ENCODE data around the gene ADD1.
"Not testable (repeated sequence)": the region's sequence is repeated elsewhere in the genome, so short reads cannot be mapped to it uniquely, and the experiment has no call there.

The ADD1 gene

GRCh38 chr4:2948895-2949781 lies 105.5 kb downstream of the ADD1 start:
- no peak for DNase-seq

- no peak for DNase-seq
Observed at GRCh38 chr4:2949782-2950125, 106.1 kb downstream of the ADD1 start.

DNA sequence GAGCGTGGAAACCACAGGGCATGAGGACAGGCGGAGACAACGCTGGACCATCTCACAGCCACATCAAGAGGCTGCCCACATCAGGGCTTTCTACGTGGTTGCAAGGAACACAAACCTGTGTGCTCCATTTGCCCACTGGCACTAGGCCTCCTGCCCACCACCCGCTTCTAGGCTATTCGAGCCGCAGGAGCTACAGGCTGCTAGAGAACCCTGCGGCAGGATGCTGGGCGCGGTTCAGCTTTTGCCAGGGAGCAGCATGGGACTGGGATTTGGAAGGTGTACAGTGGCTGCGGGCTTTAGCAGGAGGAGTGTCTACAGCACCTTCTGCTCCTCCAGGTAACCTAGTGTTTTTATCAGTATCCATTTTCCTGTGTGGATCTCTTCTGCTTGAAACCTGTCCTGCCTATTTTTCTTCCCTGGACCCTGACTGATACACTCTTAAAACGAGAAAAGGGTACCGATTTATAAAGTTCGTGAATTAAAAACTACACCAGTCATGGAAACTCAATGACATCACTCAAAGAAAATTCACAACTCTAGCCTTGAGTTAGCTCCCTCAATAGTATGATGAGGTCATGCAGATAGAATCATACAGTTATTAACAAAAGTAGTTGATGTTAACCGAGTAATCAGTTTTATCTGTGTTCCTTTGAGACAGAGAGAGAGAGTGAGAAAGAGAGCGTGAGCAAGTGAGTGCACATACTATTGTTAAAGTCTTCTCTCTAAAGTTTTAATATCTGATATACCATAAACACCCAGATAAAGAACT lies 106.8 kb downstream of the ADD1 start:
- no peak for DNase-seq

DNA sequence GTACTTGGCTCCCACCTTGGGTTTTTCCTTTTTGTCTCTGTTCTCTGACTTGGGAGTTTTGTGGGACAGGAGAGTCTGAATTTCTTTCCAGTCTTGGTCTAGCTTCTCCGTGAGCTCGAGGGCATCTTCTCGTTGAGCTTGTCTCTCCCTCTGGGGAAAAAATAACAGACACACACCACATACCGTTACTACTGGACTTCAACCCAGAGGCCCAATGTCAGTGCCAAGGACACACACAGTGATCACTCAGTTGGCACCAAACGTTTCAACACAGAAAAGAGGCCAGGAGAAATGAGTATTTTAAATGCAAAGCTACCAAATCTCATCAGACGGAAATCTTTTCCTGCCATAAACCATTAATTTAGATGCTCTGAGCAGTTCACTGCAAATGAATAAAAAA lies 109.9 kb downstream of the ADD1 start:
- DNase-seq: no peak

DNA sequence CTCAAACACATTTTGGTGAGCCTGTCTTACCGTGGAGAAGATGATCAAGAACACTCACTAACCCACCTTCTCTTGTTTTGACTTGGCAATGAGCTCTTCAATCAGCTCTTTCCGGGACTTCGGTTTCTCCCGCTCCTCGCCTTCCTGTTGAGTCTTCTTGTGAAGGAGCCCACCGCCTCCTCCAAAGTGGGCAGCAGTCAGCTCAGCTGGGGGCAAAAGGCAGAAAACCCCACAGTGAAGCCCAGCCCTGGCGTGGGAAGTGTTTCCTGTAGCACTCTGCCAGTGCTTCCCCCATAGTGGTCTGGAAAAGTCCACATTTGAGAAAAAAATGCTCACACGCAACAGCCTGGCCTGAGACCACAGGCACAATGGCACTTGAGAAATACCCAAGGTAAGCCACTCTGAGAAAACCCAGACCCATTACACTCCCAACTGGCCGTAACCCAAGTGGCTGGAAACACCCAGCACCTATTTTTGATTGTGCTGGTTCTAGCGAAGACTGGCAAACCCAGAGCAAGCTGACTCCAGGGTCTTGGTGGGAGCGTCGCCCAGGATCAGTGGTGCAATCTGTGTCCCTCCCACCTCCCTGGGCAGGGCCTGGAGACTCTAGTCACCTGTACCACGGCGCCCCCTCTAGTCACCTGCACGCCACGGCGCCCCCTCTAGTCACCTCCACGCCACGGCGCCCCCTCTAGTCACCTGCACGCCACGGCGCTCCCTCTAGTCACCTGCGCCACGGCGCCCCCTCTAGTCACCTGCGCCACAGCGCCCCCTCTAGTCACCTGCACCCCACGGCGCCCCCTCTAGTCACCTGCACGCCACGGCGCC lies 110.9 kb downstream of the ADD1 start:
- no peak for DNase-seq

GRCh38 chr4:2955186-2956044 lies 111.8 kb downstream of the ADD1 start:
- DNase-seq: not testable (repeated sequence)

DNA sequence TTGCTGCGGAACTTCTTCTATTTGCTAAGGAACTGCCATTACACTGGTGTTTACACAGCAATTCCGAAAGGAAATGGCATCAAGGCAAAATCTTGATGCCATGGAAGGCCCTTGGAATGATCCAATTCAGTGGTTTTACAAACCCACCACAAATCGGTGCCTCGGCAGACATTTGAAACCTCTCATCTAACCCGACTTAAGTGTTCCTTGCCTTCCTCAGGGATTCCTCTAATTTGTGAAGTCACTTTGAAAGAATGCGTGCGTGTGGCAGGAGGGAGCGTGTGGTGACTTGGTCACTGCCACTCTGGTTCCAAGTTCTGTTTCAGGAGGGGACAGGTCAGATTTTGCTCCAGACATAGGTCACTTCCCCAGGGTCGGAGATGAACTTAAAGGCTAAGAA lies 114.8 kb downstream of the ADD1 start:
- no peak for DNase-seq

DNA sequence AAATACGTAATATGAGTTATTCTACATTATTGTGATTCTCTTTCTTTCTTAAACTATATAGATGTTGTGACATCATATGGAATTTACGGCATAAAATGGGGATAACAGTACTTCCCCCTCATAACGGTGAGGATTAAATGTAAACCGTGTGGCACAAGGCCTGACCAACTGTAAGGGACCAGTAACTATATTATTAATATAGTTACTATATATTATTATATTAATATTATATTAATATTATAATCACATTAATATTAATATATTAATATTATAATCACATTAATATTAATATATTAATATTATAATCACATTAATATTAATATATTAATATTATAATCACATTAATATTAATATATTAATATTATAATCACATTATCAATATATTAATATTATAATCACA lies 116.8 kb downstream of the ADD1 start:
- not testable (repeated sequence) for DNase-seq

- DNase-seq: no peak
Observed at GRCh38 chr4:2961421-2961810, 117.8 kb downstream of the ADD1 start.

- DNase-seq: no peak
Observed at GRCh38 chr4:2961811-2962441, 118.3 kb downstream of the ADD1 start.

GRCh38 chr4:2962614-2963174 lies 119.0 kb downstream of the ADD1 start:
- no peak for DNase-seq

- DNase-seq: peak; percentile 95
Observed at GRCh38 chr4:2963175-2963965, 119.7 kb downstream of the ADD1 start, which contains the start of the genes GRK4 and NOP14. GRK4 (plus strand) TSS chr4:2963571; CDS start chr4:2964071, 500 bp downstream. NOP14 (minus strand) TSS chr4:2963406; CDS start chr4:2963319, 87 bp downstream.

- DNase-seq: no peak
Observed at GRCh38 chr4:2963966-2964471, 120.4 kb downstream of the ADD1 start.

- DNase-seq: no peak
Observed at GRCh38 chr4:2964706-2965258, 121.1 kb downstream of the ADD1 start.

DNA sequence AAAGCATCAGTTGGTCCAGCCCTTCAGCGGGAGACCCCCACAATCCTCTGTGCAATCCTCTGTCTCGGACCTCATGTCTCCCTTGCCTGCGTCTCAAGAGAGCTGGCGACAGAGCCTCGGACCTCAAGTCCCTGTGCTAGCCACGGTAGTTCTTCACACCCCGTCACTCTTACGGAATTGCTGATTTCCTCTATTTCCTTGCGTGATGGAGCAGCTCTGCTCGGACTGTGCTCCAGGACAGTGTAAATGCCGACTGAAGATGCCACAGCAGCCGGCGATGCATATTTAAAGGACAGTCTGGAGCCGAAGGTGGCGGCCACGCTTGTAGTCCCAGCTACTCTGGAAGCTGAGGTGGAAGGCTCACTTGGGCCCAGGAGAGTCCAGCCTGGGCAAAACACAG lies 121.6 kb downstream of the ADD1 start:
- no peak for DNase-seq

GRCh38 chr4:2968381-2968780 lies 124.7 kb downstream of the ADD1 start:
- no peak for DNase-seq

- DNase-seq: no peak
Observed at GRCh38 chr4:2971275-2971674, 127.6 kb downstream of the ADD1 start.

GRCh38 chr4:2977211-2978088 lies 133.8 kb downstream of the ADD1 start:
- DNase-seq: peak; percentile 46

Measured in NCI-H1694 treated with DMSO at 0.1 percent for 48 hours (cell line).